Neural cell (in vitro differentiated cells): ENCODE results near the gene PIGZ. TPM values are rescaled to one million over a fixed set of nuclear protein-coding genes. Genes with fewer than 3 reads are reported as not detected.

Source experiments
- H2AFZ ChIP-seq: fragments of 200-600, 300-800 bp; sonication (generic), shearing (Covaris generic); 2 replicates; pipeline ENCODE4 v1.6.0; 2014; ENCODE audit warnings: low read depth, mild to moderate bottlenecking, antibody characterized with exemption, low read length, moderate library complexity
- H3F3A ChIP-seq: fragments of 200-600 bp; shearing (Covaris generic); 2 replicates; pipeline ENCODE4 v1.6.1; 2016; ENCODE audit warnings: mild to moderate bottlenecking, moderate library complexity, mixed read lengths, antibody characterized with exemption, low read length; ENCODE audit not compliant: insufficient read depth, poor library complexity, severe bottlenecking
- H3K27ac ChIP-seq: fragments of 200-600, 300-800 bp; sonication (generic), shearing (Covaris generic); 2 replicates; pipeline ENCODE4 v1.5.1; 2014; ENCODE audit warnings: mild to moderate bottlenecking, low read length, moderate library complexity
- H3K27me3 ChIP-seq: fragments of 300-800, 200-600 bp; sonication (generic), shearing (Covaris generic); 2 replicates; pipeline ENCODE4 v1.6.0; 2014; ENCODE audit warnings: mild to moderate bottlenecking, low read depth, low read length, moderate library complexity; ENCODE audit not compliant: insufficient read depth
- H3K36me3 ChIP-seq: fragments of 300-800, 200-600 bp; sonication (generic), shearing (Covaris generic); 2 replicates; pipeline ENCODE4 v1.5.1; 2014; ENCODE audit warnings: mild to moderate bottlenecking, antibody characterized with exemption, low read length, moderate library complexity; ENCODE audit not compliant: insufficient read depth
- H3K4me2 ChIP-seq: fragments of 300-800, 200-600 bp; sonication (generic), shearing (Covaris generic); 2 replicates; pipeline ENCODE4 v1.6.0; 2014; ENCODE audit warnings: mild to moderate bottlenecking, low read length
- H3K4me3 ChIP-seq: fragments of 300-800, 200-600 bp; sonication (generic), shearing (Covaris generic); 2 replicates; pipeline ENCODE4 v1.5.1; 2014; ENCODE audit warnings: mild to moderate bottlenecking, low read length, moderate library complexity
- H3K79me2 ChIP-seq: fragments of 200-600 bp; shearing (Covaris generic); replicated peaks from 2 replicates; pipeline ENCODE4 v1.6.0; 2014; ENCODE audit warnings: mild to moderate bottlenecking, low read length, moderate library complexity; ENCODE audit not compliant: insufficient read depth
- H3K9ac ChIP-seq: fragments of 300-800, 200-600 bp; sonication (generic), shearing (Covaris generic); 2 replicates; pipeline ENCODE4 v1.6.1; 2016; ENCODE audit warnings: mild to moderate bottlenecking, low read length, mixed read lengths
- H3K9me2 ChIP-seq: fragments of 200-600 bp; shearing (Covaris generic); 2 replicates; pipeline ENCODE4 v1.6.1; 2016; ENCODE audit warnings: mild to moderate bottlenecking, low read length, mixed read lengths; ENCODE audit not compliant: insufficient read depth
- H3K9me3 ChIP-seq: fragments of 200-600, 300-800 bp; sonication (generic), shearing (Covaris generic); 2 replicates; pipeline ENCODE4 v1.6.1; 2016; ENCODE audit warnings: mild to moderate bottlenecking, mixed run types, low read length, moderate library complexity, mixed read lengths
- H4K20me1 ChIP-seq: fragments of 200-600 bp; shearing (Covaris generic); 2 replicates; pipeline ENCODE4 v1.6.1; 2016; ENCODE audit warnings: mild to moderate bottlenecking, mixed run types; ENCODE audit not compliant: insufficient read depth
- EP300 ChIP-seq: fragments of 450-650 bp; conservative IDR thresholded peaks from 2 replicates; pipeline ENCODE4 v1.6.1; 2014; ENCODE audit warnings: antibody characterized with exemption, mild to moderate bottlenecking, moderate library complexity; ENCODE audit not compliant: poor library complexity, severe bottlenecking
- MXI1 ChIP-seq: fragments of 450-650 bp; conservative IDR thresholded peaks from 2 replicates; pipeline ENCODE4 v1.6.1; 2014; ENCODE audit warnings: antibody characterized with exemption, mild to moderate bottlenecking; ENCODE audit not compliant: poor library complexity, severe bottlenecking
- POLR2AphosphoS5 ChIP-seq: IDR thresholded peaks from 2 replicates; pipeline ENCODE4 v1.6.1; 2012
- RAD21 ChIP-seq: fragments of 450-650 bp; conservative IDR thresholded peaks from 2 replicates; pipeline ENCODE4 v1.6.1; 2014; ENCODE audit warnings: antibody characterized with exemption, mild to moderate bottlenecking, moderate library complexity
- SMC3 ChIP-seq: fragments of 450-650 bp; conservative IDR thresholded peaks from 2 replicates; pipeline ENCODE4 v1.6.1; 2014; ENCODE audit warnings: antibody characterized with exemption, mild to moderate bottlenecking, moderate library complexity; ENCODE audit not compliant: poor library complexity
- TAF1 ChIP-seq: IDR thresholded peaks from 2 replicates; pipeline ENCODE4 v1.6.1; 2012; ENCODE audit warnings: low read depth
- polyA plus RNA-seq: library from polyadenylated mRNA; depleted of rRNA; stranded (reverse); fragments of >200 nt; gene quantifications from 2 replicates; pipeline ENCODE4 v1.2.3, GENCODE V29; 2014
- TF ChIP-seq, protein P1 (sequence below): IDR thresholded peaks from 2 replicates; pipeline ENCODE4 v1.6.1; 2012; ENCODE audit warnings: borderline replicate concordance
- TF ChIP-seq, protein P2 (sequence below): fragments of 450-650 bp; IDR thresholded peaks from 2 replicates; pipeline ENCODE4 v1.5.1; 2014; ENCODE audit warnings: antibody characterized with exemption, mild to moderate bottlenecking, moderate library complexity; ENCODE audit not compliant: poor library complexity, severe bottlenecking

Gene PIGZ
- polyA plus RNA-seq, 1 donor from 2014 or later: 6.5 TPM

DNA sequence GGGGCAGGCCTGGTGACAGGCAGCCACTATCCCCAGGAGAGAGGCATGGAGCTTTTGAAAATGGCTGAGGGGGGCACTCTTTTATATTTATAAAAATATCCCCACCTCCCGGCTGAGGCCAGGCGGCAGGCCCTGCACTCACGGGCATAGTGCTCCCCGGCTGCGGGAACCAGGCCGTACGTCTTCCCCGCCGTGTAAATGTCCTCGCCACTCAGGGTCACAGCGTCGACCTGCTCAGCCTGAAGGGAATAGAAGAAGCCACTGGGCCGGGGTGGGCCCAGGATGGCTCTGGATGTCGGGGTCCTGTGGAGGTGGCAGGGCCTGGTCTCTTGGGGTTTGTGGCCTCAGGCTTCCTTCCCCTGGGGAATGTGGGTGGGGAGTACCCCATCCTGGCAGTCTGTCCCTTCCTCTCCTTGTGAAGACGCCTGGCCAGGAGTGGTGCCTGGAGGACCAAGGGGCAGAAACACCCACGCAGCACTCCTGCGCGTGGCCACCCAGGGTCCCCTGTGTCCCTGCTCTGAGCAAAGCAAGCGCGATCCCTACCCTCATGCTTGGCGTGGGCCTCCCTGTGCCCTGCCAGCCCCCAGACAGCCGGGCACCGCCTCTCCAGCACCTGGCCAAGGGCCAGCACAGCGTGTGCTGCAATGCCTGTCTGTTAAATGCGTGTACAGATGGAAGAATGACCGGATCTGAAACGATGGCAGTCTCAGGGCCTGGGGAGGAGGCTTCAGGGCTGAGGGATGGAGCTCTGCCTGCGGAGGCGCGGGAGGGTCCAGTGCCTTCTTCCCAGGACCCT lies 42.1 kb upstream of the PIGZ start:
- no peaks in the 10 kb centered on the region for H3K9me3 ChIP-seq
- H4K20me1 ChIP-seq: no peaks in the 10 kb centered on the region
- no peaks in the 10 kb centered on the region for H3K79me2 ChIP-seq
- no peak overlapping the region for H3K27ac ChIP-seq
- no peak overlapping the region for H3K4me2 ChIP-seq
- TF ChIP-seq POLR2AphosphoS5: no peak
- TF ChIP-seq, protein P1, sequence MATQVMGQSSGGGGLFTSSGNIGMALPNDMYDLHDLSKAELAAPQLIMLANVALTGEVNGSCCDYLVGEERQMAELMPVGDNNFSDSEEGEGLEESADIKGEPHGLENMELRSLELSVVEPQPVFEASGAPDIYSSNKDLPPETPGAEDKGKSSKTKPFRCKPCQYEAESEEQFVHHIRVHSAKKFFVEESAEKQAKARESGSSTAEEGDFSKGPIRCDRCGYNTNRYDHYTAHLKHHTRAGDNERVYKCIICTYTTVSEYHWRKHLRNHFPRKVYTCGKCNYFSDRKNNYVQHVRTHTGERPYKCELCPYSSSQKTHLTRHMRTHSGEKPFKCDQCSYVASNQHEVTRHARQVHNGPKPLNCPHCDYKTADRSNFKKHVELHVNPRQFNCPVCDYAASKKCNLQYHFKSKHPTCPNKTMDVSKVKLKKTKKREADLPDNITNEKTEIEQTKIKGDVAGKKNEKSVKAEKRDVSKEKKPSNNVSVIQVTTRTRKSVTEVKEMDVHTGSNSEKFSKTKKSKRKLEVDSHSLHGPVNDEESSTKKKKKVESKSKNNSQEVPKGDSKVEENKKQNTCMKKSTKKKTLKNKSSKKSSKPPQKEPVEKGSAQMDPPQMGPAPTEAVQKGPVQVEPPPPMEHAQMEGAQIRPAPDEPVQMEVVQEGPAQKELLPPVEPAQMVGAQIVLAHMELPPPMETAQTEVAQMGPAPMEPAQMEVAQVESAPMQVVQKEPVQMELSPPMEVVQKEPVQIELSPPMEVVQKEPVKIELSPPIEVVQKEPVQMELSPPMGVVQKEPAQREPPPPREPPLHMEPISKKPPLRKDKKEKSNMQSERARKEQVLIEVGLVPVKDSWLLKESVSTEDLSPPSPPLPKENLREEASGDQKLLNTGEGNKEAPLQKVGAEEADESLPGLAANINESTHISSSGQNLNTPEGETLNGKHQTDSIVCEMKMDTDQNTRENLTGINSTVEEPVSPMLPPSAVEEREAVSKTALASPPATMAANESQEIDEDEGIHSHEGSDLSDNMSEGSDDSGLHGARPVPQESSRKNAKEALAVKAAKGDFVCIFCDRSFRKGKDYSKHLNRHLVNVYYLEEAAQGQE: no peak
- TF ChIP-seq, protein P2, sequence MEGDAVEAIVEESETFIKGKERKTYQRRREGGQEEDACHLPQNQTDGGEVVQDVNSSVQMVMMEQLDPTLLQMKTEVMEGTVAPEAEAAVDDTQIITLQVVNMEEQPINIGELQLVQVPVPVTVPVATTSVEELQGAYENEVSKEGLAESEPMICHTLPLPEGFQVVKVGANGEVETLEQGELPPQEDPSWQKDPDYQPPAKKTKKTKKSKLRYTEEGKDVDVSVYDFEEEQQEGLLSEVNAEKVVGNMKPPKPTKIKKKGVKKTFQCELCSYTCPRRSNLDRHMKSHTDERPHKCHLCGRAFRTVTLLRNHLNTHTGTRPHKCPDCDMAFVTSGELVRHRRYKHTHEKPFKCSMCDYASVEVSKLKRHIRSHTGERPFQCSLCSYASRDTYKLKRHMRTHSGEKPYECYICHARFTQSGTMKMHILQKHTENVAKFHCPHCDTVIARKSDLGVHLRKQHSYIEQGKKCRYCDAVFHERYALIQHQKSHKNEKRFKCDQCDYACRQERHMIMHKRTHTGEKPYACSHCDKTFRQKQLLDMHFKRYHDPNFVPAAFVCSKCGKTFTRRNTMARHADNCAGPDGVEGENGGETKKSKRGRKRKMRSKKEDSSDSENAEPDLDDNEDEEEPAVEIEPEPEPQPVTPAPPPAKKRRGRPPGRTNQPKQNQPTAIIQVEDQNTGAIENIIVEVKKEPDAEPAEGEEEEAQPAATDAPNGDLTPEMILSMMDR: no peak
- TF ChIP-seq SMC3: no peak
- TF ChIP-seq MXI1: no peak
- no peak for TF ChIP-seq EP300
- H3F3A ChIP-seq: no peaks in the 10 kb centered on the region
- H3K36me3 ChIP-seq: no peaks in the 10 kb centered on the region
- no peaks in the 10 kb centered on the region for H3K9me2 ChIP-seq
- no peak overlapping the region for H3K4me3 ChIP-seq
- no peak overlapping the region for H2AFZ ChIP-seq
- H3K9ac ChIP-seq: no peak overlapping the region
- no peaks in the 10 kb centered on the region for H3K27me3 ChIP-seq

DNA sequence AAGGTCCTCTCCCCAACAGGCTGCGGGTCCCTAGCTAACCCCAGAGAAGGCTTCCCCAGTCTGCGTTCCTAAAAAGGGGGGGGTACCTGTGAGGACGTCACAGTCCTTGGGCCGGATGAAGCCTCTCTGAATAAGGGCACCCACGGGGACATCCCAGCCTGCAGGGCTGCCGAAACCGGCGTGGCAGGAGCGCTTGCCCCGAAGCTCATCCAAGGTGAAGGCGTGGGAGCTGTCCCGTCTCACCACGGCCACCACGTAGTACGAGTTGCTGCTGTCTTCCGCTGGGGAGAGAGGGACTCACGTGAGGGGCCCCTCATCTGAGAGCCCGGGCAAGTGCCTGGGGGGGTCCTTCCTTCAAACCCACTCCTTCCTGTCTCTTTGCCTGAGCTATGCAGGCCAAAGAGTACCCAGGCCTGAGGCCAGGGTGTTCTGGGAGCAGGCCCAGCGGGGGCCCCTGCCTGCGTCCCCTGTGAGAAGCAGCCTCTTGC lies 40.9 kb upstream of the PIGZ start:
- no peaks in the 10 kb centered on the region for H3K9me3 ChIP-seq
- H3F3A ChIP-seq: no peaks in the 10 kb centered on the region
- no peak overlapping the region for H2AFZ ChIP-seq
- H3K9ac ChIP-seq: no peak overlapping the region
- no peaks in the 10 kb centered on the region for H3K9me2 ChIP-seq
- H3K27ac ChIP-seq: no peak overlapping the region
- no peaks in the 10 kb centered on the region for H3K27me3 ChIP-seq
- no peaks in the 10 kb centered on the region for H4K20me1 ChIP-seq
- no peak overlapping the region for H3K4me2 ChIP-seq
- no peaks in the 10 kb centered on the region for H3K79me2 ChIP-seq
- H3K36me3 ChIP-seq: no peaks in the 10 kb centered on the region
- no peak for TF ChIP-seq TAF1
- TF ChIP-seq RAD21: no peak
- H3K4me3 ChIP-seq: no peak overlapping the region
